Hematopoietic multipotent progenitor cell treated with erythropoietin and hydrocortisone succinate and interleukin-3 and kit ligand, for 8 days (in vitro differentiated cells): Measurements from ENCODE around the gene HMGCS2.
"Not testable (repeated sequence)": the region's sequence is repeated elsewhere in the genome, so short reads cannot be mapped to it uniquely, and the experiment has no call there.

ENCODE experiments used
- DNase-seq: peaks from one replicate; pipeline ENCODE4 v3.0.0-alpha.2; 2015

The HMGCS2 gene

DNA sequence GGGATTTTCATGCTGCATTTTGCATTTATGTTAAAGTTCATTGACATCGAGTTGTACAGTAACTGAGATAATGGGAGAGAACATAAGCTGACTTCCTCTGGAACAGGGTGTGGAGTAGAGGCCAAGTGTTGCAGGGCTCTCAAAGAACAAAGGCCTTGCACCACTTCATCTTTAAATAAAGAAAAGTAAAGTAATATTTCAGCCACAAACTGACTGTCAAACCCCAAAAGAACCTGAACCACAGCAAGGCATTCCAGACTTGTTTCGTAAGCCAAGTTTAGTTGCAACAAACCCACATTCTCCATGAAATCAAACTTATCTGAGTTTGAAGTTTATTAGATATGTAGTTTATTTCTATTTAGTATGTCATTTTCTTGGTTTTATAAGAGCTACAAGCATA lies 19.1 kb upstream of the HMGCS2 start:
- no peak for DNase-seq

DNA sequence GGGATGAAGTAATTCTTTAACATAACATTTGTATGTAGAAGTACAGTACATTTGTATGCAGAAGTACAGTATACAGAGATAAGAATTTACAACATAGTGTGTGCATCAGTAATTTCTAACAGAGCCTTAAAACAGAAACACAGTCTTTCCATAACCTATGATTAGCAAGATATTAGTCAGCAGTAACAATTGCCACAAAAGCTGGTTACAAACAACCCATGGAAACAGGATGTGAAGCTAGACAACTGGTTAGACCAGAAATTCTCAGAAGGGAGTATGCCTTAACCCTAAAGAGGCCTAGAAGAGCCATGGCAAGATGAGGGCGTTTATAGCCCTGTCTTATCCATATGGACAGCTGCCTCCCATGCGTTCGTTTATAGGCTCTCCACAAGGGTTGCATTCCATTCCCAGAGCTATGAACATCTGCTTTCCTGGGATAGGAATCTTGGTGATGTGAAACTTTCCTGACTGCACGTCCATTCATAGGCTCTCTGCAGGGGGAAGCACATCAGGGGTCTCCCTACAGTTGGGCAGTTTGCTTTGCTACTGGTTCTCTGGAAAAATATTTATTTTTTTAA lies 17.9 kb upstream of the HMGCS2 start:
- not testable (repeated sequence) for DNase-seq

DNA sequence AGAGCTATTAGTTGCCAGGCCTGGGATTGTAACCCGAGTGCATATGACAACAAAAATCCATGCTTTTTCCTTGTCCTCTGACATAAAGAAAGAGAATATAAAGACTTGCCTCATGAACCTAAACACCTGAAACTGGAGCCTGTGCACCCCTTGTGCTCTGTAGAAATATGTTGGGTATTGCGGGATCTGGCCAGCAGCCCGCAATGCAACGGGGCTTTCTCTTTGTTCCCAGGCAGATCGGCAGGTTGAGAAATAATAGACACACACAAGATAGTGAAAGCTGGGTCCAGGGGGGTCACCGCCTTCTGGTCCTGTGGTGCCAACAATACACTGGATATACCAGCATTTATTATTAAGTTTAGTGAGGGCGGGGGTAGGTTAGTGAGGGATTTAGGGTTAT lies 17.3 kb upstream of the HMGCS2 start:
- DNase-seq: not testable (repeated sequence)

DNA sequence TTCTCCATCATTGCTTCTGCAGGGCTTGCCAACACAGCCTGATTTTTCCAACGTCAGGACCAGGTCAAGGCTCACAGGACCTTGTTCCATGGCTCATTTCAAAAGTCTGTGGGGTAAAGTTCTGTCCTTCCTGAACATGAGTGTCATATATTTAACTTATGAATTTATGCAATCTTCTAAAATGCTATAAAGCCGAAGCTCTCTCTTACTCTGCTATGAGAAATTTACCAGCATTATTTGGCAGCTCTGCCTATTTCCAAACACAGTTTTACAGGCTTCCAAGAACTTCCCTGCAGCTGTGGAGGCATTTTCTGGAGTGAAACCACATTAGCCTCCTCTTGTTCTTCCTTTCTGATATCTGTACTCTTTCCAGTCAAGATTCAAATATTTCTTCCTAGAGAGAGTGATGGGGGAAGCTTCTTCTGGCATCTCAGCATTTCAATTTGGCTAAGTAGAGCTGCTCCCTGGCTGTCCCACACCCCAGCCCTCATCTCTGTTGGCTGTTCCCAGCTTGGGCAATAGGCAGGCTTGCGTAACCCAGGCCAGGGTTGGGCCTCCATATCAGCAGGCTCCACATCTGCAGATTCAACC lies 15.6 kb upstream of the HMGCS2 start:
- peak; percentile 13 for DNase-seq

- DNase-seq: peak; percentile 19
These were observed 14.9 kb upstream of the HMGCS2 start for GRCh38 chr1:119783354-119784185.

DNA sequence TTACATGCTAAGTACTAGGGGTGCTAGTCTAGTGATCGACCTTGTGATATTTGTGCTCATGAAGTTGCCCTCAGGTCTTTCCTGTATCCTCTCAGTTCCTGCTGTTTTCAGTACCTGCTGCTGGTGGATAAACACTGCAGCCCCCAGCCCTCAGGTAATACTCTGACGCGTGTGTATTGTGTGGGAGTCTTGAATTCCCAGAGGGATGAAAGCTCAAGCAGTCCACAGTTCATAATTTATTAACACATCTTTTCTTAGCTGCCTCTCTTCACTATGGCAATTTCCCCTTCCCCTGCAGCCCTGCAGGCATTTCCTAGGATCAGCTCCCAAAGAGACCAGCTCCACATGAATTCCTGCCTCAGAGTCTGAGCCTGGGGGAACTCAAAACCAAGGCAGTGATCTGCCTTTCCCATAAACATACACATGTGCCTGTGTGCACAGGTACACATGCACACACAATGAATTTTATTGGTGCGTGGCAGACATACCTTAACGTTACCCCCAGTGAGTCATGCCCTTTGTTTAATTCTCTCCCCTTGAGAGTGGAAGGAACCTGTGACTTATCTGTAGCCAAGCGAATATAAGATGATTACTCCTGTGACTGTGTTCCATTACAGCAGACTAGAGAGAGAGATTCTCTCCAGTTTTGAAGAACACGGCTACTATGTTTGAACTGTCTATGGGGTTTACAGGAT lies 14.1 kb upstream of the HMGCS2 start:
- DNase-seq: no peak

DNA sequence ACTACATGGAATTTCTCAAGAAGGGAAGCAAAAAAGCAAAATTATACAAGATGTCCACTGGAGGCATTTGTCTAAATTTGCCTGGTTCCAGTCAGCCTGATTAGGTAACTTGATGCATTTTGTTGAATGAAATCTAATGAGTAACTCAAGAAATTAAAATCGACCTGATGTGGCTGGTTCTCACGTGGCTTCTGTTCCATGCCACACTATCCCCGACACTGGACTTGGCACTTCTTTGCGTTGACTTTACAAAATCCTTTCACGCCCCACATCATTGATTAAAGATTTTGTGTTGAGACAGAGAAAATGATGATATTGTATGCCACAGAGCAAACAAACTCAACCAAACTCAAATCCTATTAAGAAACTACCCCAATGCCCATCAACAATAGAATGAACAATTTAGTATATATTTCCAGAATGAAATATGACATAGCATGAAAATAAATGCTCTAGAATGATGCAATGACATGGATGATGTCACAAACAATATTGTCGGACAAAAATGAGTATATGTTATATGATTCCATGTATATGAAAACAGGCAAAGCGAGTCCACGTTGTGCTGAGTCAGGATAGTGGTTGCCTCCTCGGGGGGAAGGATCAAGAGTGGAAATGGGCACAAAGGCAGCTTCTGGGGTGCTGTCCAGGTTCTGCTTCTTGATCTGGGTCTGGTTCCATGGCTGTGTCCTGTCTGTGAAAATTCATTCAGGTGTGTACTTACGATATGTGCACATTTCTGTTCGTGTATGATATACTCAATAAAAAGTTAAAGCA lies 12.9 kb upstream of the HMGCS2 start:
- no peak for DNase-seq

GRCh38 chr1:119779869-119780356 lies 11.2 kb upstream of the HMGCS2 start:
- no peak for DNase-seq

DNA sequence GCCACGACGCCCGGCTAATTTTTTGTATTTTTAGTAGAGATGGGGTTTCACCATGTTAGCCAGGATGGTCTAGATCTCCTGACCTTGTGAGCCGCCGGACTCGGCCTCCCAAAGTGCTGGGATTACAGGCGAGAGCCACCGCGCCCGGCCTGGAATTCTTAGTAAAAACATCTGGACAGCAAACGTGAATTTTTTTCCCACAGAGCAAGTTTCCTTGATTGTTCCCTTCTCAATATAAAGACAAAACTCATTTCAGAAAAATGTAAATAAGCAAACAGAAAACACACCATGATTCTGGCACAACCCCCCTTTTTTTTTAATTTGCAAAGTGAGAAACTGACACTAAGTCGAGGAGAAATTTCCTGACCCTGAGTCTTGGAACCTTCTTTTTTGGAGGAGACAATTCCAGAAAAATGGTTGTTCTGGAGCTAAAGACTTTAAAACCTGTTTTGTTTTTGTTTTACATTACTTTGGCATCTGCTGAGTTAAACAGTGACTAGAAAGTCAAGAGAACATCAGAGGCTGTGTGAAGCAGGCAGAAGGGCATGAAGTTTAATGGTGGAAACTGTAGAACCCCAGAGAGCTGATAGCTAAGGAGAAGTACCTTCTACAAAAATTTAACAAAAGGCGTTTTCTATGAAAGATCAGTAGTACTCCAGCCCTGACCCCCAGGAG lies 10.3 kb upstream of the HMGCS2 start:
- no peak for DNase-seq

DNA sequence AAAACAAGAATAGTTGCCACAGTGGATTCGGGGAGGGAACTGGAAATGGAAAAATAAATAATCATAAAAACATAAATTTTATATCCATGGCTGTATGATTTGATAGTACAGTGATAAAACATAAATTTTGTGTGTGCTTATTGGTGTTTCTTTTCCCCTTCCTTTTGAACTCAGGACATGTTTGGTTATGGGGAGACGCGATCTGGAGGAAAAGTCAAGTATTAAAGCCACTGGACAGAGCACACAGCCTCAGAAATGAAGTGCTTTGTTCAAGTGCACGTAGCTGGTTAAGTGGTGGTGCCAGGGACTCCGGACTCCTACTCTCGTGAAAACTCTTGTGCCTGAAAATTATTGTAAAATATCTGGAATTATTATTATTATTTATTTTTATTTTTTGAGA lies 9.7 kb upstream of the HMGCS2 start:
- DNase-seq: no peak

DNA sequence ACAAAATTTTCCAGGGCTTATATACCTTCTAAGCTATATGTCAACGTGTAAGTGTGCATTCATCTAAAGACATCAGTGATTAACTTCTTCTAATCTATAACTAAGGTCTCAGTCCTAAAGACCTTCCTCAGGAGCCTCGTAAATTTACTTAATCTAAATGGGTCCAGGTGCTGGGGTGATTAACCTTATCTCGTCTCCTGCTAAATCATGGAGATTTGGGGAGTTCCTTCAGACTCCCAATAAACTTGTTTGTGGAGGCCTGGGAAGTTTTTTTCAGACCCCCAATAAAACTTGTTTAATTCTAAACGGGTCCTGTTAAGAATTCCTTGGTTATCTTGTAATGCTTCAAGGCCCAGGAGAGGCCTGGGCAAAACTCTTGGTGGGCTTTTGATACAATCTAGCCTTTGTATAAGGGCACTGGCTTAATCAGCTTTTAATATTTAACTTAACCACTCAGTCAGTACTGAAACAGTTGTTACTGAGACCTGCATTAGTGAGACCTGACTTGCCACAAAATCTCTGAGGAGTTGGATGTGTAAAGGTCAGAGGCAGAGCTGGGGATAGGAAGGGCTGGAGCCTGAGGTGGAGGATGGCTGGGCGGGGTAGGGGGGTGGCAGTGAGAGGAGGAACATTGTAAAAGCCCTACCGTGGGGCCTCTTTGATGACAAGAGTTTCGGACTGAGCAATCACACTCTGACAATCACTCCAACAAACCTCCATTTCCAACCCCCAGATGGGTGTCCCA lies 6.2 kb upstream of the HMGCS2 start:
- no peak for DNase-seq

GRCh38 chr1:119773711-119774241 lies 5.1 kb upstream of the HMGCS2 start:
- DNase-seq: no peak

DNA sequence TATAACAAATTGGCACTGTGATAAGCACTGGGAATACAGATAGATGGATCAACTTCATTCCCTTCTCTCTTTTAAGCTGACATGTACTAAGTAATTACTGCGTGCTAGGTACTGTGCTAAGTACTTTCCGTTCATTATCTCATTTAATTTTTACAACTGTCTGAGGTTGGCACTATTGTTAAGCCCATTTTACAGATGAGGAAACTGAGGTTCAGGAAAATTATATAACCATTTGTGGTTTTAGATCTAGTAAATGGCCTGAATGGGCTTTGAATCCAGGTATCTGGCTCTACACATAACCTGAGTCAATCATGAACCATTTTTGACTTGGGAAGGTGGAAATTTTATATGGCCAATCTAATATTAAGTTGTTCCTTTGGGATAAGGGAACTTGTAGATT lies 3.6 kb upstream of the HMGCS2 start:
- no peak for DNase-seq

DNA sequence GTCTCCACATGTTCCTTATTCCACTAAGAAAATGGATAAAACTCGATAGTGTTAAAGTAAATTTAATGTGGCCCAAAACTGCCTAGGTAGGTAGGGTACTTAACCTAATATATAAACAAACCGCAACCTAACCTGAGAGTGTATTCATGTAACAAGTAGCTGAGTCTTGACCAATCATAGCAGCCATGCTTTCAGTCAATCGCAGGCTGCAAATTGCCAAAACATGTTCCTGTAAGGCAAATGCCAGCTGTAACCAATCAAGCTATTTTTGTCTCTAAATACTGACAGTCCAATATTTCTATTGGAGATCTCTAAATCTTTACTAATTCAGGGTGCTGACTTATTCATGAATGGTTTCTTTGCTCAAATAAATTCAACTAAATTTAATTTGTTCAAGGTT lies 3.1 kb upstream of the HMGCS2 start:
- no peak for DNase-seq

- no peak for DNase-seq
These were observed 2.3 kb upstream of the HMGCS2 start for GRCh38 chr1:119771016-119771415.

GRCh38 chr1:119767486-119767885 lies 1.2 kb downstream of the HMGCS2 start:
- no peak for DNase-seq

- no peak for DNase-seq
These were observed 2.3 kb downstream of the HMGCS2 start for GRCh38 chr1:119766374-119766794.

DNA sequence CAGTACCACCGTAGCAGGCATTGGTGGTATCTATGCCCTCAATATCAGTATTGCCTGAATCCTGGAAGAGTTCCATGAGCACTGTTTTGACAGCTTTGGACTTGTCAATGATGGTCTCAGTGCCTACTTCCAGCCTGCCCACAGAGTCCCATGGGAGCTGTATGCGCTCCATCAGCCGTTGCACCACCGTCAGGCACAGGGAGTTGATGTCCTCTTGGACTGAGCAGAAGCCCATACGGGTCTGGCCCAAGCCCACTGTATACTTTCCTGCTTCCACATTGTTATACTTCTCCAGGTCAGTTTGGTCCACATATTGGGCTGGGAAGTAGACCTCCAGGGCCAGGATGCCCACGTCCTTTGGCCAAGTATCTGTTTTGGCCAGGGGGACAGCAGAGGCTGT lies 4.5 kb downstream of the HMGCS2 start:
- no peak for DNase-seq

GRCh38 chr1:119762953-119763352 lies 5.8 kb downstream of the HMGCS2 start:
- no peak for DNase-seq

GRCh38 chr1:119762409-119762808 lies 6.3 kb downstream of the HMGCS2 start:
- DNase-seq: no peak

- no peak for DNase-seq
These were observed 10.1 kb downstream of the HMGCS2 start for GRCh38 chr1:119758584-119758983.
